GM04504 (cell line): ENCODE data around the gene CDHR1.
A peak's percentile ranks its signal among the peaks of the same experiment; 100 is the strongest.
"Not testable (repeated sequence)": the region's sequence is repeated elsewhere in the genome, so short reads cannot be mapped to it uniquely, and the experiment has no call there.

ENCODE experiments used
- DNase-seq: peaks from one replicate; pipeline ENCODE4 v3.0.0-alpha.2; 2012; ENCODE audit warnings: low read depth

Gene CDHR1

DNA sequence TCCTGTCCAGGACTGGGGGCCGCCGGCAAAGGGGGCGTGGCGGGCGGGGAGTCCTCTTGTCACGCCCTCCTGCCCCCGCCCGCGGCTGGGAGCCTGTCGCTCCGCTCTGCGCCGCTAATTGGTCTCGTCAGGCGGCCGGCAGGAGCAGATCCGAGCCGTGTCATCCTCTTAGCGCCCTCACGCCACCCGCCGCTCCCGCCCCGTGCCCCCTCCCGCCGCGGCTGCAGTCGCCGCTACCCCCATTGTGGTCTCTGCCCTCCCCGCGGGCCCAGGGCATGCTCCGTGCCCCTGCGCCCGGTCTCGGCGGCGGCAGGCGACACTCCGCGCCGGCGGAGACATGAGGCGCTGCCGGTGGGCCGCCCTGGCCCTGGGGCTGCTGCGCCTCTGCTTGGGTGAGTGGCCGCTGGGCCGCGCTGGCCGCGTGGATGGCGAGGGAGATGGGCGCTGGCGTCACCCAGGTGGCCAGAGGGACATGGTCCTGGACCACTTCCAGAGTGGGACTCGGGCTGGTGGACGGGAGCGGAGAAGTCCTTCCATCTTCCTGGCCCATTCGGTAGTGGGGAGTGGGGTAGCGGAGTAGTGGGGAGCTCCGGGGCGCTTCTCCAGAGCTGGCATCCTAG, at the start of gene CDHR1:
CDHR1 (plus strand) TSS at position 114 of the 620 bp plus-strand sequence; CDS start at position 338, 224 bp downstream.
- DNase-seq = no peak

DNA sequence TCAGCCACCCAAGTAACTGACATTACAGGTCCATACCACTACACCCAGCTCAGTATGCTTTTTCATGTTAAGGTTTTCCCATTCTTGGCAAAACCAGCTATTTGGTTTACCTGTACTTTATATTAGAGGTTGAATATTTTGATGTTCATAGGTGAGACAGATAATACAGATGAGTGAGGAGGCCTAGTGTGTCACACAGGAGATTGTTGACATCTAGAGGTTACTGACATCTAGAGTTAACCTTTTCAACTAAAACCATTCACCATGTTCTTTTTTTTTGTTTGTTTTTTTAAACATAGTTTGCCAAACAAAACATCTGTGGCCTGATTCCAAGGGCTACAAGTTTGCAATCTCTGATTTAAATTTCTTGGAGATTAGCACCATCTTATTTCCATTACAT, 47.0 kb upstream of the CDHR1 start:
- DNase-seq = no peak

GRCh38 chr10:84148006-84148597, 46.2 kb upstream of the CDHR1 start:
- DNase-seq = peak; percentile 8

GRCh38 chr10:84149854-84150253, 44.5 kb upstream of the CDHR1 start:
- no peak for DNase-seq

DNA sequence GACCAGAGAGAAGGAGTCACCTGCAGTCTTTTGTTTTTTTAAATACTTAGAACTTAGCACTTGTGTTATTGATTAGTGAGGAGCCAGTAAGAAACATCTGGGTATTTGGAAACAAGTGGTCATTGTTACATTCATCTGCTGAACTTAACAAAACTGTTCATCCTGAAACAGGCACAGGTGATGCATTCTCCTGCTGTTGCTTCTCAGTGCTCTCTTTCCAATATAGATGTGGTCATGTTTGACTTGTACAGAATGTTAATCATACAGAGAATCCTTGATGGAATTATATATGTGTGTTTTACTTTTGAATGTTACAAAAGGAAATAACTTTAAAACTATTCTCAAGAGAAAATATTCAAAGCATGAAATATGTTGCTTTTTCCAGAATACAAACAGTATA, 41.6 kb upstream of the CDHR1 start:
- DNase-seq = no peak

DNA sequence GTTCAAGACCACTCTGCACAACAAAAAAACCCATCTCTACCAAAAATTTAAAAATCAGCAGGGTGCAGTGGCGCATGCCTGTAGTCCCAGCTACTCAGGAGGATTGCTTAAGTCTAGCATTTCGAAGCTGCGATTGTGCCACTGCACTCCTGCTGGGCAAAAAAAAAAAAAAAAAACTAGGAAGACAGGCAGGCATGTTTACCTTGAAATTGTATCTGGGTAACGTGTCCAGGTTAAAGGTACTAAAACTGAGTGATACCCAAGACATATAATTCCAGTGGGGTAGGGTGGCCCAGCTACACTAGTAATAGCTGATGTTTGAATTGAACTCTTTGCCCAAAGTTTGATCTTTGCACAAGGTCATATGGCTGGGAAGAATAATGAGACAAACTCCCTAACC, 38.8 kb upstream of the CDHR1 start:
- no peak for DNase-seq

DNA sequence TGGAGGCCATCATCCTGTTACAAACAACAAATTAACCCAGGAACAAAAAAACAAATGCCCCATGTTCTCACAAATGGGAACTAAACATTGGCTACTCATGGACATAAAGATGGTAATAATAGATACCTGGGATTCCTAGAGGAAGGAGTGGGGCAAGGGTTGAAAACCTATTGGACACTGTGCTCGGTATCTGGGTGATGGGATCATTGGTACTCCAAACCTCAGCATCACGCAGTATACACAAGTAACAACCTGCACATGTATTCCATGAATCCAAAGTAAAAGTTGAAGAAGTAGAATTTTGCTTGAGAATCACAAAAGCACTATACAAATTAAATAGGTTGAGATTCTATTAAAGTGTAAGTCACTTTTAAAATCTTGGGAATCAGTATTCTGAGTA, 38.3 kb upstream of the CDHR1 start:
- DNase-seq = no peak

GRCh38 chr10:84156768-84157167, 37.6 kb upstream of the CDHR1 start:
- DNase-seq = no peak

DNA sequence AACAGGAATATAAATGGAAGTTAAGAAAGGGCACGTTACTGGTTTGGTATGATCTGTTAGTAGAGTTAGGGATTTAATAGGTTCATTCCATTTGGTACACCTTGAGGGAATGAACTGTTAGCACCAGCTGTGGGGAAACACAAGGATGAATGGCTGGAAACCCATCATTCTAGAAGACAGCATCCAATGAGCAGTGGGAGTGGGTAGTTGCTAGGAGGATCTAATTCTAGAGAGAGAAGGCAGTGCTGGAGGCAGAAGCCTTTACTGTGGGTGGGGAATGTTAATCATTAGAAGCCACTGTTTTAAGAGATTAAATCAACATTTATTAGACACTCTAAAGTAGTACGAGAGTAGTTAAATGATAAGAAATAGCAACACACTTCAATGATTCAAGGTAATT, 36.3 kb upstream of the CDHR1 start:
- DNase-seq = no peak

DNA sequence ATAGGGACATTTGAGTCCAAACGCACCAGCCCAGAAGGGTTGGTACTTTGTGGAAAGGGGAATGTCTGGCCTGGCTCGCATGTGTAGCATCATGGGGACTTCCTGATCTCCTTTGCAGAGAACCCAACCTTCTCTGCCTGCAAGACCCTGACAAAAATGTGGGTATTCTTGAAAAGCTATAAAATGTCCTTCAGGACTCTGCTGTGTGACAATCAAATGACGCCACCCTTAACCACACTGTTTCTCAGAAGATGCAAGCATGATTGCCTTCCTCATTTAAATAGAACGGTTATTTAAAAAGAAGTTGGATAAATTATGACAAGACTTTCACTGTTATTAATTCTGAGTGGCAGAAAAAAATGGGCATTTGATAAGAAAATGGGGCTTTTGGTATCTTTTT, 35.8 kb upstream of the CDHR1 start:
- DNase-seq = no peak

GRCh38 chr10:84159076-84159685, 35.2 kb upstream of the CDHR1 start:
- DNase-seq = no peak

GRCh38 chr10:84160663-84161362, 33.5 kb upstream of the CDHR1 start:
- no peak for DNase-seq

DNA sequence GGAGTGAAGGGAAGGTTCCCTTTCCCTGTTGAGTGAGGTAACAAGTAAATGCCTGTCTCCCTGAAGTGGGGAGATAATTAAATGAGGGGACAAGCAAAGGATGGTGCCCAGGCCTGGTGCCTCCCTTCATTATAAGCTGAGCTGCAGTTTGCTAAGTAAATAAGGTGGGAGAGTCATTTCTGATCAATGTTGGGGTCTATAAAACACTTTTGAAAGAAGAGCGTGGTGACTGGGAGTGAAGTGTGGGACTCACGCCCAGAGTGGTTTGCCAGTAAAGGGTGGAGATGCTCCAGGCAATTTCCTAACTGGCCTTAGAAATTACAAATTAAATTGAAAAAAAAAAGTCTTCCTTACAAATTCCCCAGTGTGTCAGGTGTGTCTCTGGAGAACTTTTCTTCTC, 30.3 kb upstream of the CDHR1 start:
- no peak for DNase-seq

- no peak for DNase-seq
These were observed 29.9 kb upstream of the CDHR1 start for GRCh38 chr10:84164442-84164841.

- no peak for DNase-seq
These were observed 27.6 kb upstream of the CDHR1 start for GRCh38 chr10:84166620-84167288.

DNA sequence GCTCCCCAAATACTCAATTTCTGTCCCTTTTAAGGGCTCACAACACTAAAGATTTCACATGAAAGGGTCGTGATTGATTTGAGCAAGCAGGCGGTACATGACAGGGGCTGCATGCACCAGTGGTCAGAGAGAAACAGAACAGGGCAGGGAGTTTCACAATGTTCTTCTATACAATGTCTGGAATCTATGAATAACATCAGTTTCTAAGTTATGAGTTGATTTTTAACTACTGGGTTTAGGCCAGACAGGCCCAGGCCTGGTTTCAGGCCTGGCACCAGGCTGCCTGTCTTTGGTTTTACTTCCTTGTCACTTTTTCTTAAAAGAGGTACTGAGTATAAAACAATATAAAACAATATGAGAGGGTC, 27.1 kb upstream of the CDHR1 start:
- DNase-seq = not testable (repeated sequence)

GRCh38 chr10:84168382-84168781, 26.0 kb upstream of the CDHR1 start:
- not testable (repeated sequence) for DNase-seq

GRCh38 chr10:84171237-84171636, 23.1 kb upstream of the CDHR1 start:
- not testable (repeated sequence) for DNase-seq

GRCh38 chr10:84171700-84172466, 22.5 kb upstream of the CDHR1 start:
- not testable (repeated sequence) for DNase-seq

- no peak for DNase-seq
These were observed 21.6 kb upstream of the CDHR1 start for GRCh38 chr10:84172467-84173356.

- DNase-seq = no peak
These were observed 20.8 kb upstream of the CDHR1 start, which contains the start of gene GPR15LG for GRCh38 chr10:84173501-84173929. Gene GPR15LG, plus strand, starts transcription at chr10:84173801. Its CDS starts 51 bp downstream, at chr10:84173852.
